Progenitor cell of endocrine pancreas (in vitro differentiated cells): ENCODE results near the gene ATOH8. TPM values are rescaled to one million over a fixed set of nuclear protein-coding genes. Genes with fewer than 3 reads are reported as not detected.

Experiments used
- microRNA-seq: library from miRNA; unstranded; fragments of <30 nt; microRNA quantifications from one replicate; pipeline ENCODE4 v1.1.0, GENCODE V29; 2020; ENCODE audit warnings: borderline number of aligned reads; ENCODE audit not compliant: unreplicated experiment
- total RNA-seq: library from RNA; stranded (reverse); gene quantifications from 2 replicates; pipeline ENCODE4 v1.2.1, GENCODE V29; 2021

ATOH8 gene
- total RNA-seq, 1 donor from 2014 or later, result 1.3 TPM

Small RNAs within 50 kb of the gene (microRNA-seq; reads per million reads assigned to microRNA genes)
- gene MIR6071, result not detected

Other genes with a start within 250 kb of the ATOH8 start
- 281 and 304 TPM in 2 replicates for gene MAT2A, start 214.8 kb upstream of the ATOH8 start, total RNA-seq
- 69.2 TPM in 2 replicates for gene GGCX, start 192.5 kb upstream of the ATOH8 start, total RNA-seq
- 71.3 and 76.0 TPM in 2 replicates for gene VAMP8, start 176.4 kb upstream of the ATOH8 start, total RNA-seq
- 4.2 TPM in 2 replicates for gene VAMP5, start 169.6 kb upstream of the ATOH8 start, total RNA-seq
- 82.3 and 85.7 TPM in 2 replicates for gene RNF181, start 158.2 kb upstream of the ATOH8 start, total RNA-seq
- 24.9 and 26.0 TPM in 2 replicates for gene TMEM150A, start 151.3 kb upstream of the ATOH8 start, total RNA-seq
- gene C2orf68, start 141.9 kb upstream of the ATOH8 start, total RNA-seq, result 67.1 and 71.0 TPM in 2 replicates
- gene USP39, start 137.8 kb upstream of the ATOH8 start, total RNA-seq, result 58.1 and 59.7 TPM in 2 replicates
- gene SFTPB, start 85.8 kb upstream of the ATOH8 start, total RNA-seq, result not detected in 2 replicates
- not detected in 2 replicates for gene GNLY, start 59.6 kb upstream of the ATOH8 start, total RNA-seq
- 27.3 and 32.5 TPM in 2 replicates for gene ST3GAL5, start 135.0 kb downstream of the ATOH8 start, total RNA-seq